HG03175 (cell line): Measurements from ENCODE around the gene SEC14L5.
A peak's percentile ranks its signal among the peaks of the same experiment; 100 is the strongest.

ENCODE experiments used
- ATAC-seq: cut with Tn5 transposase; IDR thresholded peaks from one replicate; pipeline ENCODE4 v1.9.1; 2021; ENCODE audit warnings: mild to moderate bottlenecking, moderate library complexity; ENCODE audit not compliant: unreplicated experiment

The SEC14L5 gene

DNA sequence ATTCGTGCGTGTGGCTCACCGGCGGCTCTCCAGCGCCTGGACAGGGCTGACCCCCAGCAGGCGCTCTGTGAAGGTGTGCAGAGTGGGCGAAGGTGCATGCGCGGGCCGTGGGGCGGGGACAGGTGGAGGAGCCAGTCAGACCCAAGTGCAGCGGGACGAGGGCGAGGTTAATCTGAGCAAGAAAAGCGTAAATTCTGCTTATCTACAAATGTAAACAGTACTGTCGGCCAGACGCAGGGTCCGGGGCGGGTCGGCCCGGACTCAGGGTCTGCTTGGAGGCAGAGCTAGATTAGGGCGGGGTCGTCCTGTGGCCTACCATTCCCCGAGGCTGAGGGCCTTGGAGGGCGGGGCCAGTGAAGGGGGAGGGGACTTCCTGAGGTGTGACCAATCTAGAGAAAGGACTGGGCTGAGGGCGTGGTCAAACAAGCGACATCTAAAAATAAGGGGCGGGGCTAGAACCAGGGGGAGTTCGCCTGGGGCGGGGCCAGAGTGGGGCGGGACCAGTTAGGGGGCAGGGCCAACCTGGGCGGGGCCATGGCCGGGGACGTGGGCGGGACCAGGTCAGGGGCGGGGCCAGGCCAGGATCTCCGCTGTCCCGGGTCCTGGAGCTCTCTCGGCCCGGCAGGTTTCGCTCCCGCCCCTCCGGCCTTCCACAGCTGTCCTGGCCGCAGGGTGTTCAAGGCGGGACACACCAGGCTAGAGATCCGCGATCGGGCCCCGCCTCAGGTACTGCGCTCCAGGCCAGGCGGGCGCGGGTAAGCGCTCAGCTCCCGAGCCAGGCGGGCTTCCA lies at the start of gene SEC14L5:
Gene SEC14L5, plus strand, starts transcription at position 611 of the 790 bp plus-strand sequence. CDS start 994 bp downstream, outside the sequence.
- ATAC-seq: peak; percentile 62

DNA sequence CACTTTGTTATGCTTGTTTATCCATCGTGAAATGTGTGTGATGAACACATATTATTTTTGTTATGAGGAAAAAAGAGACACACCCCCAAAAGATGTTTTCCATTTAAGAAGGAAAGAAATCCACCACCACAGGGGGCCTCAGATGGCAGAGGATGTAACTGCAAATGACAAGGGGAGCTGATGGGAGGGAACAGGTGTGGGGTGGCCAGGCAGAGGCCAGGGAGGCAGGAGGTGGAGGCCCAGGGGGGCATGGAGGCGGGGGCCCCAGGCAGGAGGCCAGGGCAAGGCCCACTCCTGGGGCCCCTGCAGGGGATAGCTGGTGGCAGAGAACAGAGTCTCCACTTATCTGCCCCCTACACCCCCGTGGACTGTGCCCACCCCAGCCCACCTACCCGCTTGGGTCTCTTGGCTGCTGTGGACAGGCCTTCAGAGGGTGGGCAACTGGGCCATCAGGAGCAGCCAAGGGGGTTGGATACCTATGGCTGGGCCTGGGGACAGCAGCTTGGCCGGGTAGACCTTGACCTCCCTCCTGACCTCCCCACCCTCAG lies 49.2 kb upstream of the SEC14L5 start:
- ATAC-seq: no peak

DNA sequence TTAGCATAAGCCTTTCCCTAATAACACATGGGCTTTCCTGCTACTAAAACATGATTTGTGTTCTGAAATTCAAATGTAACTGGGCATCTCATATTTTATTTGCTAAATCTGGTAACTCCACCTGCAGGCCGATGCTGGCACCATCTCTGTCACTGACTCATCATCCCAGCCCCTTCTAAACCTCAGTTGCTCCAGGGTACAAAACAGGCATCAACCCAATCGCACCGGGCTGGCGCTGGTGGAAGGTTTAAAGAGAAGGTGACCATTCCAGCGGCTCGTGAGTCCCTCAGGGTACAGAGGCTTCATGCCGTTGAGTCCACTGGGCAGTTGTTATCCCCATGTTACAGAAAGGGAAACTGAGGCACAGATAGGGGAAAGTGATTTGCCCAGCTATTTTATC lies 48.3 kb upstream of the SEC14L5 start:
- no peak for ATAC-seq

DNA sequence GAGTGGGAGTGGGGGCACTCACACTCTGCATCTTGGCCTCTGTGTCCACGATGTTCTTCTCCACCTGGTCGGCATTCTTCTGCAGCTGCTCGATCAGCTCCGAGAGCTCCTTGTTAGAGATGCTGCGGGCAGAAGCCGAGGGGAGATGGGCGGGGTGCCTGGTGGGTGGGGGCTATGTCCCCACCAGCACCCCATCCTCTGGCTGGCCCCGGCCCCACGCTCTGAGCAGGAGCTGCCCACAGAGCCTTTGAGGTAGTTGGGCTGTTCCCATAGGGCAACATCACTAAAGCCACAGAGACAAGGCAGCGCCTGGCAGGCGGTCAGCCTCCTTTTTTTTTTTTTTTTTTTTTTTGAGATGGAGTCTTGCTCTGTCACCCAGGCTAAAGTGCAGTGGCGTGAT lies 47.3 kb upstream of the SEC14L5 start:
- ATAC-seq: no peak

DNA sequence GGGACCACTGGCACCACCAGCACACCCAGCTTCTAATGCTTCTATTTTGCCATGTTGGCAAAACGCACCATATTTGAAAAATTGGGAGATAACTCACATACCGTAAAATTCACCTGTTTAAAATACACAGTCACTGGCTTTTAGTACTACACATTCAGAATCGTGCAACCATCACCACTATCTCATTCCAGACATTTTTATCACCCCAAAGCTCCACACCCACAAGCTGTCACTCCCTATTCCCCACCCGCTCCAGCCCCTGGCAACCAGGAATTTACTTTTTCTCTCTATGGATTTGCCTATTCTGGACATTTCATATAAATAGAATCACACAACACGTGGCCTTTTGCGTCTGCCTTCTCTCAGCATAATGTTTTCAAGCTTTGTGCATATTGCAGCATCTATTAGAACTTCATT lies 46.2 kb upstream of the SEC14L5 start:
- no peak for ATAC-seq

DNA sequence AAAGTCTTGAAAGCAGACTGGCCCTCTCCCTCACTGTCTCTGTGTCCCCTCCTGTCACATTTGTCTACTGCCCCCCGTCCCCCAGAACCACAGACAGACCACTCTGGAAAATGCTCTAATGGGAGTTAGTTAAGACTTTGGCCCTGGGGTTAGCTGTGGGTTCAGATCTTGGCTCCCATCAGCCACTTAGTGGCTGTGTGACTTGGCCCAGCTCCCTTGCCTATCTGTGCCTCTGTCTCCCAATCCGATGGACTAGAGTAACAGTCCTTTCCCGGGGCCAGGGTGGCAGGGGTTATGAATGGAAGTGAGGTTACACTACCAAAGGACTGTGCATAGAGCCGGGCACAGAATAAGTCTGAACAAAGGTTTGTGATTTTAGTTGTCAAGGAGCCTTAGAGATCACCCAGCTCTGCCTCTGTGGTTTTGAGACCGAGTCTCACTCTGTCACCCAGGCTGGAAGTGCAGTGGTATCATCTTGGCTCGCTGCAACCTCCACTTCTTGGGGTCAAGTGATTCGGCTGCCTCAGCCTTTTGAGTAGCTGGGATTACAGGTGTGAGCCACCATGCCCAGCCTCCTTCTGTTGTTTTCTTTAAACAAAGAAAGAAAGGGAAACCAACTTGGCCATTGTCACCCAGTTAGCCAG lies 44.9 kb upstream of the SEC14L5 start:
- ATAC-seq: no peak

DNA sequence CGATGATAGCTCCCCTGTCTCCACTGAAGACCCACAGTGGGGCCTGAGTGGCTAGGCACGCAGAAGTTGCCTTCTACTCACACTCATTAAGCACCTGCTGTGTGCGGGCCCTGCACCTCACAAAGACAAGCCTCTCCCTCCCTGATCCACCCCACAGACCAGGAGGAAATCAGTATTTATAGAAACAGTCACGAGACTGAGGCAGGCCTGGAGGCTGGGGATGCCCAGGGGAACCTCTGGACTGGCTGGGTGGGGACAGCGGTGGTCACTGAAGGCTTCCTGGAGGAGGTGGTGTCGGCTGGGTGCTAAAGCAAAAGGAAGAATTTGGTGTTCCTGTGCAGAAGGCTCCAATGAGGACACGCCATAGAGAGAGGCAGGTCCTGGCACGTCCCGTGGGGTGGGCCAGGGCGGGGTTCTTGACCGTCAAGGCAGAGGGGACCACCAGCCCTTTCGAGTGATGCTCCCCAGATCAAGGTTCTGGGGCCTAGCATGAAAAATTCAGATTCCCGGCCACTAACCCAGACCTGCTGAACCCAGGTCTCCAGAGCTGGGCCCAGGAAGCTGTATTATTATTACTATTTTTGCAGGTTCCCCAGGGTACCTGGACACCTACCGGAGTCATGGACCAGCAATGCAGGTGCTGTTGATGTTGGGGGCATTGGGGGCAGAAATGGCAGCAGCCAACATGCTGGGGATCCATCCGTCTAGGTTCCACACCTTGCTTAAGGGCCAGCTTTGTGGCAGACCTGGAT lies 44.2 kb upstream of the SEC14L5 start:
- no peak for ATAC-seq

DNA sequence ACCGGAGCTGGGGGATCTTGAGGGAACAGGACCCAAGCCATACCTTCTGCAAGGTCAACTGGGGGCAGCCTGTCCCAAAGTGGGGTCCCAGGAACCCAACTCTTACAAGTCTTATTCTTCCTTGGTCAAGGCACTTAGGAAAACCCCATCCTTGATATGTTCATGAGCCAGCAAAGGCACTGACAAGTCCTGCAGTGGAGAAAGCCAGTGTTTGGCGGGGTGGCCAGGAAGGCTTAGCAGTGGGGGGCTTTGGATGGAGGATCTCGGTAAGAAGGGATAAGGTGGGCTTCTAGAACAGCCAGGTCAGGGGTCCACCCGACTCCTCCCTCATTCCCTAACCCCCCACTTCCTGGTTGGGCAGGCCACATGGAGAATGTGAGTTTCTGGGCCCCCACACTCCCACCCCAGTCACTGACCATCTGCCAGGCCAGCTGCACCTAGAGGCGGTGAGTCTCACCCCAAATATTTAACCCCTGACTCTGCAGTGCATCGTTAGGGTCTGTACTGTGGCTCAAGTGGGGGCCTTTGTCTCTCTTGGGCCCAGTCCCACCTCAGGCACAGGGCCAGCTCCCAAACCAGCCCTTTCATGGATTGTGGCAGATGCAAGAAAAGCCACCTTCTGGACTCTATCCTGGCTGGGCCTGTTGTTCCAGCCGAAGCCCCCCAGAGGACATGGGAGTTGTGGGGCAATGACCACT lies 43.5 kb upstream of the SEC14L5 start:
- no peak for ATAC-seq

DNA sequence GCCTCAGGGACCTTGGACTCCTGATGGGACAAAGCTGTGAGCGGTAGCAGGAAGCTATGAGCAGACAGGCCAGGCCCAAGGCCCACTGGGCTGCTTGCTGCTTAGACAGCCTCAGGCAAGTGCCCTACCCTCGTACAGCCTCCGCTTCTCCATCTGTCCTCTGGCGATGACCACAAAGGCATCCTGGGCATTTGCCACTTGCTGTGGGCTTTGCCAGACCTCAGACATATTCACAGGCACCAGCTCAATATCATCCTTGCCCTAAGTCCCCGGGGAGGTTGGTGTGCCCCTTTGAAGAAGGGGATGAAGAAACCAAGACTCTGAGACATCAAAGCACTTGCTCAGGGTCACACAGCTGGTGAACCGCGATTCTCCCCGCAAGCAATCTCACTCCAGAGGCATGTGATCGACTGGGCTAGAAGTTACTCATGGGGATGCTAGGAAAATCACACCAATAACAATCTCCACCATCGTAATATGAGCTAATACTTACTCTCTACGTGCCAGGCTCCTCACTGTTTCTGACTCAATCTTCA lies 42.8 kb upstream of the SEC14L5 start:
- no peak for ATAC-seq

DNA sequence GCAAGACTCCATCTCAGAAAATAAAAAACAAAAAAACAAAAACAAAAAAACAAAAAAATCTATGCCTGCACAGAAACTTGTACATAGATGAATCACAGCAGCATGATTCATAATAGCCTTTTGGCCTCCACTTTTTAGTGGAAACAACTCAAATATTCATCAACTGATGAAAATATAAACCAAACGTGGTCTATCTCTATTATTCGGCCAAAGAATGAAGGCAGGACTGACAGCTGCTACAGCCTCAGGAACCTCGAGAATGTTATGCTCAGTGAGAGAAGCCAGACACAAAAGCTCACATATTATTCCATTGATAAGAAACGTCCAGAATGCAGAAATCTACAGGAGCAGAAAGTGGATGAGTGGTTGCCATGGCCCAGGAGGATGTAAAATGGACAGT lies 41.0 kb upstream of the SEC14L5 start:
- no peak for ATAC-seq

DNA sequence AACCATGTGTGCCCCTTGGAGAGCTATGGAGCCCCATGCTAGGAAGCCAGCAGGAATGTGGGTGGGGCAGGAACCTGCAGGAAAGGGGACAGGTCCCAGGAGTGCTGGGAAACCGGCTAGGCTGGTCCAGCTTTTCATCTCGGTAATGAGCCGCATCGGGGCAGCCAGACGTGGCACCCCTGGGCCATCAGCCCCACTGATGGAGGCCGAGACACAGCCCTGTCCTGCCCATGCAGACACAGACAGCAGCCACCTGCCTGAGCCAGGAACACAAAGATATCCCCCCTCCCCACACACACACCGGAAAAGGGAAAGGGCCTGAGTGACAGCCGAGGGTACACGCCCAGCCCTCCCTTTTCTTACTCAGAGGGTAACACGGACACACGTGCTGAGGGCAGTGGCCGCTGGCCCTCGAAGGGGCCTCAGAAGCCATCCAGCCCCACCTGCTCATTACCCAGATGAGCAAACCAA lies 39.3 kb upstream of the SEC14L5 start:
- no peak for ATAC-seq

DNA sequence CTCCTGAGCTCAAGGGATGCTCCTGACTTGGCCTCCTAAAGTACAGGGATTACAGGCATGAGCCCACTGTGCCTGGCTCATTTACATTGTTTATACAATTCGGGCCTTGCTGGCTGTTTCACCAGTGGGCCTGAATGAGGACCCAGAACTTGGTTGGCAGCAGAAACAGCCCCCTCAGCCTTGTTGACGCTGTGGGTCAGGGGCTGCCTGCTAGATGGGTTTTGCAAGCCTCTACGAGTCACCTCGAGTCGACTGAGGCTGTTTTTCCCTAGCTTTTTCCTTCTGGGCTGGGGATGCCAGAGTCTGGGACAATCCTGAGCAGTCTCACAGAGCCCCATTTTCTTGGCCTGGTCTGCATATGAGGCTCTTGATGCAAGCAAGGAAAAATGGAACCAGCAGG lies 37.3 kb upstream of the SEC14L5 start:
- no peak for ATAC-seq

DNA sequence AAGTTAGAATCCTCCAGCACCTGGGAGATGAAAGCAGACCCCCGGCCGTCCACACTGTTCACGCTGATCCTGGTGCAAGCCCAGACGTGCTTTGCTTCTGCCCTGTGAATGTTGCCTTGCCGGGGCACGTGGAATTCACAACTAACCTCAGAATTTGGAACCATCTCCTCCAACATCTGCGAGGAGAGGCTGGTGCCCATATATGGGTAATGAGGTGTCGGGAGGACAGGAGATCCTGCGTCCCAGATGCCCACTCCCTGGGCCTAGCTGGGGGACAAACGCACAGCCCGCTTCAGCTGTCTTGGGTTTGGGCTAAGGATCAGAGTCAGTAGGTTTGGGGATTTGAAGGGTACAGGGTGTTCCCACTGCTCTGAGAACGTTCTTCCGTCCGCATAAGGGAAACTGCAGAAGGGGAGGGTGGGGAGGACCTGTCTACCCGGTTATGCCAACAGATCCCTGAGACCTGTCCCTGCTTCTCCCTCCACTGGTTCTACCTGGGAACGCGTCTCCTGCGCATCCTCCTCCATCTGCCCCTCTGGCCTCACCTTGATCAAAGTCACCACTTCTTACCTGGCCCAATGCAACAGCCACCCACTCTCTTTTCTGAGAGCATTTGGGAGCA lies 35.3 kb upstream of the SEC14L5 start:
- ATAC-seq: no peak

DNA sequence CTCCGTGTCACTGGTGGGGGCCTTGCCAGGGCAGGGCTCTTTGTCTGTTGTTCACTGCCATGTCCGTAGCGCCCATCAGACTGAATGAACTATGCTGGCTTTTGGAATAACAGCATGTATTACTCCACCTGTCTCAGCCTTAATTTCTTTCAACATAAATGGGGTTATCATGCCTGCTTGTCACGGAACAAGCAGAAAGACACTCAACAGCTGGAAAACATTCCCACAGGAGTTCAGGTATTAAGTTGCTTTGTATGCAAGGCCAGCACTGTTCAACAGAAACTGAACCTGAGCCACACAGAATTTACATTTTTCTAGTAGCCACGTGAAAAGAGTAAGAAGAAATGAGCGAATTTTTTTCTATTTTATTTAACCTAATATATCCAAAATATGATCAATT lies 34.3 kb upstream of the SEC14L5 start:
- ATAC-seq: no peak

DNA sequence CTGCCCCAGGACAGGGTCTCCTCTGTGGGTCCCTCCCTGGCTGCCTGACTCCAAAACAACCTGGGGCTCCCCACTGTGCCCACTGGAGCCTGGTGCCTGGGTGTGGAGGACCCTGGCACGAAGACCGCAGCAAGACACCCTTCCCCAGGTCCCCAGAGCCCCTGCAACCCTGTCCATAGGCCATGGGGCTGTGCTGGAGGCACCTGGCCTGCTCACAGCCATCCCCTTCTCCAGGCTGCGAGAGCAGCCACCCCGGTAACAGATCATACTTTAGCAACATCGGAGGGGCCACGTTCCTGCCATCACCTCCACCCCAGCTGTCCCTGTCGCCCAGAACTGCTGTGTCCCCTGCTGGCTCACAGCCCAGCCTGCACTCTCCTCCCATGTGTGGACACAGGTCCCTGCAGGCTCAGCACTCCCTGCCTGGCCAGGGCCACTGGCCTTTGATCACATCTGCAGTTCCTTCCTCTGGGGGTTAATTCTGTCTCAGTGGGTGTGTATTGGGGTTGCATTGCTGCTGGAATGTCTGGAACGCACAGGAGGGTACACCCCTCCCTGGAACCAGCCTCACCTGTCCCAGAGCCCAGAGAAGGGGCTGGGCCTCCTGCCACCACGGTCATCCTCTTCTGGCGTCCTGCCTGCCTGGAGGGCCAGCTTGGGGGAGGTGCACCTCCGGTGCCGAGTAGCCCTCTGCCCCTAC lies 33.4 kb upstream of the SEC14L5 start:
- no peak for ATAC-seq

DNA sequence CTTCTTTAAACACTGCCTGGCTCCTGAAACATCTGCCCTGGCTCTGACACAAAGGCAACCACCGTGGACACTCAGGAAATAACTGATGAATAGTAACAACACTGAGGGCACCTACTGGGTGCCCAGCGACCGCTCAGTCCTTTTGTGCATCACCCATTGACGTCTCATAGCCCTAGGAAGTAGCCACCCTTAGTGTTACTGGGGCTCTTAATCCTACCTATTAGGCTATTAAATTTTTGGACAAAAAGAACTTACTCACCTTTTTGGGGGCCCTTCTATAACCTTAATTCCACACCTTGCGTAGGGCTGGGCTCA lies 32.9 kb upstream of the SEC14L5 start:
- ATAC-seq: no peak

DNA sequence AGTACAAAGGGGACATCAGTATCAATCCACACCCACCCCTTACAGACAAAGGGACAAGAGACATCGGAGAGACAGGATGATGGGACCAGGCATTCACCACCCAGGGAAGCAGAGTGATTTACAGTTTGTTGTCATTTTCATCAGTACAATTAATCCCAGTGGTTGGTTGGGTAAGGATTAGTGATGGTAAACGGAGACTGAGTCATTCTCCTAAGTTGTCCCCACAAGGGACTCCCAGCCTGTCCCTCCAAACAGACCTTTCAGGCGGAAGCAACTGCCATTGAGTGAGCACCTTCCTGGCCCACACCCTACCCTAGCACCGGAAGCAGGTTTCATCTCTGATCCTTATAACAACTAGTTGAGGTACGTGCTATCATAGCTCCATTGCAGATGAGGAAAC lies 32.3 kb upstream of the SEC14L5 start:
- no peak for ATAC-seq

DNA sequence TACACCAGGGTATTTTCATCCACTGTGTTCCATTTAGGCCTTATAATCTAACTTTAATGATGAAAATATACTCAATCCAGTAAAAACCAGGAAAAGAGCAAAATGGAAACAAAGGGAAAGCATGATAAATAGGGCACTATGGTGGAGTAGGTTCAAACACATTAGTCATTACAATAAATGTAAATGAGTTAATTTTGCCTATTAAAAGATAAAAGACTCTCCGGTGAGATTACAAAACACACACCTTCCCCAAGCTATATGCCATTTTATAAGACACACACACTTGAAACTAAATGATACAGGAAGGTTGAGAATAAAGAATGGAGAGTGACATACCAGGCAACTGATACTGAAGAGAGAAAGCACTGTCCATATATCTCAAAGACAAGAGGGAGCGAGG lies 31.2 kb upstream of the SEC14L5 start:
- ATAC-seq: no peak

DNA sequence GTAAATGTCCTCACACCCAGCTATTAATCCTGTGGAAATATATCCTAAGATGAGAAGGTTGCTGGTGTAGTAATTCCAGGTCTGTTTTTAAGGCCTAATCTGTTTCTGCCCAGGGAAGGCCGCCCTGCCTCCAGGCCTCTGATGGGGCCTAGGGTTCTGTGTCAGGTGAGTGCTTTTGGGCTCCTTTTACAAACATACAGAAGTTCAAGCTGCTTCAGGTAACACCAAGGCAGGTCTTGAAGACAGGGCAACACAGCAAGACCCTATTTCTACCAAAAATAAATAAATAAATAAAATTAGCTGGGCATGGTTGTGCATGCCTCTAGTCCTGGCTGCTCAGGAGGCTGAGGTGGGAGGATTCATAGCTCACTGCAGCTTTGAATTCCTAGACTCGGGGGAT lies 30.5 kb upstream of the SEC14L5 start:
- ATAC-seq: no peak

DNA sequence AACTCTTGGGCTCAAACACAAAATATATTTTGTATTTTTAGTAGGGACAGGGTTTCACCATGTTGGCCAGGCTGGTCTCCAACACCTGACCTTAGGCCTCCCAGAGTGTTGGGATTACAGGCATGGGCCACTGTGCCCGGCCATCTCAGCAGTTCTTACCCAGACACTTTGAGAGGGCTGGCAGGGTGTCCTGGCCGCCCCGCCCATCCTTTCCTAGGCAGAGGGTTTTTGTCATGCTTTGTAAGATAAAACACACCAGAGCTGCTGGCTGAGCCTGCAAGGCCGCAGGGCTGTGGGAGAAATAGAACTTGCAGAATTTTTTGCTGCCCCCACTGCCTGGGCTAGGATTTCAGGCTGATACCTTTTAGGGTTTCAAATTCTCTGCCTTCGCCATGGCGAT lies 29.9 kb upstream of the SEC14L5 start:
- no peak for ATAC-seq
